Neural cell (in vitro differentiated cells): Measurements from ENCODE around the gene CAMK2D. TPM values are rescaled to one million over a fixed set of nuclear protein-coding genes. Genes with fewer than 3 reads are reported as not detected.

ENCODE experiments used
- H2AFZ ChIP-seq: fragments of 200-600, 300-800 bp; sonication (generic), shearing (Covaris generic); 2 replicates; pipeline ENCODE4 v1.6.0; 2014; ENCODE audit warnings: low read depth, mild to moderate bottlenecking, antibody characterized with exemption, low read length, moderate library complexity
- H3F3A ChIP-seq: fragments of 200-600 bp; shearing (Covaris generic); 2 replicates; pipeline ENCODE4 v1.6.1; 2016; ENCODE audit warnings: mild to moderate bottlenecking, moderate library complexity, mixed read lengths, antibody characterized with exemption, low read length; ENCODE audit not compliant: insufficient read depth, poor library complexity, severe bottlenecking
- H3K27ac ChIP-seq: fragments of 200-600, 300-800 bp; sonication (generic), shearing (Covaris generic); 2 replicates; pipeline ENCODE4 v1.5.1; 2014; ENCODE audit warnings: mild to moderate bottlenecking, low read length, moderate library complexity
- H3K27me3 ChIP-seq: fragments of 300-800, 200-600 bp; sonication (generic), shearing (Covaris generic); 2 replicates; pipeline ENCODE4 v1.6.0; 2014; ENCODE audit warnings: mild to moderate bottlenecking, low read depth, low read length, moderate library complexity; ENCODE audit not compliant: insufficient read depth
- H3K36me3 ChIP-seq: fragments of 300-800, 200-600 bp; sonication (generic), shearing (Covaris generic); 2 replicates; pipeline ENCODE4 v1.5.1; 2014; ENCODE audit warnings: mild to moderate bottlenecking, antibody characterized with exemption, low read length, moderate library complexity; ENCODE audit not compliant: insufficient read depth
- H3K4me2 ChIP-seq: fragments of 300-800, 200-600 bp; sonication (generic), shearing (Covaris generic); 2 replicates; pipeline ENCODE4 v1.6.0; 2014; ENCODE audit warnings: mild to moderate bottlenecking, low read length
- H3K4me3 ChIP-seq: fragments of 300-800, 200-600 bp; sonication (generic), shearing (Covaris generic); 2 replicates; pipeline ENCODE4 v1.5.1; 2014; ENCODE audit warnings: mild to moderate bottlenecking, low read length, moderate library complexity
- H3K79me2 ChIP-seq: fragments of 200-600 bp; shearing (Covaris generic); replicated peaks from 2 replicates; pipeline ENCODE4 v1.6.0; 2014; ENCODE audit warnings: mild to moderate bottlenecking, low read length, moderate library complexity; ENCODE audit not compliant: insufficient read depth
- H3K9ac ChIP-seq: fragments of 300-800, 200-600 bp; sonication (generic), shearing (Covaris generic); 2 replicates; pipeline ENCODE4 v1.6.1; 2016; ENCODE audit warnings: mild to moderate bottlenecking, low read length, mixed read lengths
- H3K9me2 ChIP-seq: fragments of 200-600 bp; shearing (Covaris generic); 2 replicates; pipeline ENCODE4 v1.6.1; 2016; ENCODE audit warnings: mild to moderate bottlenecking, low read length, mixed read lengths; ENCODE audit not compliant: insufficient read depth
- H3K9me3 ChIP-seq: fragments of 200-600, 300-800 bp; sonication (generic), shearing (Covaris generic); 2 replicates; pipeline ENCODE4 v1.6.1; 2016; ENCODE audit warnings: mild to moderate bottlenecking, mixed run types, low read length, moderate library complexity, mixed read lengths
- H4K20me1 ChIP-seq: fragments of 200-600 bp; shearing (Covaris generic); 2 replicates; pipeline ENCODE4 v1.6.1; 2016; ENCODE audit warnings: mild to moderate bottlenecking, mixed run types; ENCODE audit not compliant: insufficient read depth
- CTCF ChIP-seq: fragments of 450-650 bp; IDR thresholded peaks from 2 replicates; pipeline ENCODE4 v1.5.1; 2014; ENCODE audit warnings: antibody characterized with exemption, mild to moderate bottlenecking, moderate library complexity; ENCODE audit not compliant: poor library complexity, severe bottlenecking
- EP300 ChIP-seq: fragments of 450-650 bp; conservative IDR thresholded peaks from 2 replicates; pipeline ENCODE4 v1.6.1; 2014; ENCODE audit warnings: antibody characterized with exemption, mild to moderate bottlenecking, moderate library complexity; ENCODE audit not compliant: poor library complexity, severe bottlenecking
- EZH2 ChIP-seq: fragments of 200-600, 300-800 bp; shearing (Covaris generic), sonication (generic); IDR thresholded peaks from 2 replicates; pipeline ENCODE4 v1.6.1; 2014; ENCODE audit warnings: antibody characterized with exemption, low read length, borderline replicate concordance, mild to moderate bottlenecking; ENCODE audit not compliant: insufficient read depth, poor library complexity, severe bottlenecking
- MXI1 ChIP-seq: fragments of 450-650 bp; conservative IDR thresholded peaks from 2 replicates; pipeline ENCODE4 v1.6.1; 2014; ENCODE audit warnings: antibody characterized with exemption, mild to moderate bottlenecking; ENCODE audit not compliant: poor library complexity, severe bottlenecking
- POLR2AphosphoS5 ChIP-seq: IDR thresholded peaks from 2 replicates; pipeline ENCODE4 v1.6.1; 2012
- RAD21 ChIP-seq: fragments of 450-650 bp; conservative IDR thresholded peaks from 2 replicates; pipeline ENCODE4 v1.6.1; 2014; ENCODE audit warnings: antibody characterized with exemption, mild to moderate bottlenecking, moderate library complexity
- SMC3 ChIP-seq: fragments of 450-650 bp; conservative IDR thresholded peaks from 2 replicates; pipeline ENCODE4 v1.6.1; 2014; ENCODE audit warnings: antibody characterized with exemption, mild to moderate bottlenecking, moderate library complexity; ENCODE audit not compliant: poor library complexity
- TAF1 ChIP-seq: IDR thresholded peaks from 2 replicates; pipeline ENCODE4 v1.6.1; 2012; ENCODE audit warnings: low read depth
- polyA plus RNA-seq: library from polyadenylated mRNA; depleted of rRNA; stranded (reverse); fragments of >200 nt; gene quantifications from 2 replicates; pipeline ENCODE4 v1.2.3, GENCODE V29; 2014
- TF ChIP-seq, protein P1 (sequence below): IDR thresholded peaks from 2 replicates; pipeline ENCODE4 v1.6.1; 2012; ENCODE audit warnings: borderline replicate concordance

CAMK2D gene
- polyA plus RNA-seq, 1 donor from 2014 or later: 27.1 TPM

- H3K9me3 ChIP-seq: no peaks in the 10 kb centered on the region
- H3K27ac ChIP-seq: no peak overlapping the region
- H4K20me1 ChIP-seq: no peaks in the 10 kb centered on the region
- no peaks in the 10 kb centered on the region for H3K79me2 ChIP-seq
- no peak overlapping the region for H2AFZ ChIP-seq
- H3K9ac ChIP-seq: no peak overlapping the region
- H3K27me3 ChIP-seq: no peaks in the 10 kb centered on the region
- no peaks in the 10 kb centered on the region for H3K36me3 ChIP-seq
- H3K4me3 ChIP-seq: no peak overlapping the region
- TF ChIP-seq EP300: no peak
- no peak for TF ChIP-seq TAF1
- TF ChIP-seq EZH2: no peak
- TF ChIP-seq SMC3: no peak
- TF ChIP-seq MXI1: no peak
- TF ChIP-seq, protein P1, sequence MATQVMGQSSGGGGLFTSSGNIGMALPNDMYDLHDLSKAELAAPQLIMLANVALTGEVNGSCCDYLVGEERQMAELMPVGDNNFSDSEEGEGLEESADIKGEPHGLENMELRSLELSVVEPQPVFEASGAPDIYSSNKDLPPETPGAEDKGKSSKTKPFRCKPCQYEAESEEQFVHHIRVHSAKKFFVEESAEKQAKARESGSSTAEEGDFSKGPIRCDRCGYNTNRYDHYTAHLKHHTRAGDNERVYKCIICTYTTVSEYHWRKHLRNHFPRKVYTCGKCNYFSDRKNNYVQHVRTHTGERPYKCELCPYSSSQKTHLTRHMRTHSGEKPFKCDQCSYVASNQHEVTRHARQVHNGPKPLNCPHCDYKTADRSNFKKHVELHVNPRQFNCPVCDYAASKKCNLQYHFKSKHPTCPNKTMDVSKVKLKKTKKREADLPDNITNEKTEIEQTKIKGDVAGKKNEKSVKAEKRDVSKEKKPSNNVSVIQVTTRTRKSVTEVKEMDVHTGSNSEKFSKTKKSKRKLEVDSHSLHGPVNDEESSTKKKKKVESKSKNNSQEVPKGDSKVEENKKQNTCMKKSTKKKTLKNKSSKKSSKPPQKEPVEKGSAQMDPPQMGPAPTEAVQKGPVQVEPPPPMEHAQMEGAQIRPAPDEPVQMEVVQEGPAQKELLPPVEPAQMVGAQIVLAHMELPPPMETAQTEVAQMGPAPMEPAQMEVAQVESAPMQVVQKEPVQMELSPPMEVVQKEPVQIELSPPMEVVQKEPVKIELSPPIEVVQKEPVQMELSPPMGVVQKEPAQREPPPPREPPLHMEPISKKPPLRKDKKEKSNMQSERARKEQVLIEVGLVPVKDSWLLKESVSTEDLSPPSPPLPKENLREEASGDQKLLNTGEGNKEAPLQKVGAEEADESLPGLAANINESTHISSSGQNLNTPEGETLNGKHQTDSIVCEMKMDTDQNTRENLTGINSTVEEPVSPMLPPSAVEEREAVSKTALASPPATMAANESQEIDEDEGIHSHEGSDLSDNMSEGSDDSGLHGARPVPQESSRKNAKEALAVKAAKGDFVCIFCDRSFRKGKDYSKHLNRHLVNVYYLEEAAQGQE: no peak
- TF ChIP-seq CTCF: no peak
- TF ChIP-seq RAD21: no peak
- no peak for TF ChIP-seq POLR2AphosphoS5
- no peaks in the 10 kb centered on the region for H3F3A ChIP-seq
- no peaks in the 10 kb centered on the region for H3K9me2 ChIP-seq
- H3K4me2 ChIP-seq: no peak overlapping the region
Observed at GRCh38 chr4:113645771-113646441, 115.6 kb downstream of the CAMK2D start.

GRCh38 chr4:113645288-113645687 lies 116.2 kb downstream of the CAMK2D start:
- Histone ChIP-seq H3K4me3 (no peak overlapping the region), H3K36me3 (no peaks in the 10 kb centered on the region), H3K27ac (no peak overlapping the region), H3K4me2 (no peak overlapping the region), H3K79me2 (no peaks in the 10 kb centered on the region), H4K20me1 (no peaks in the 10 kb centered on the region), H3K9me2 (no peaks in the 10 kb centered on the region), H3K9ac (no peak overlapping the region), H3K27me3 (no peaks in the 10 kb centered on the region), H3F3A (no peaks in the 10 kb centered on the region), H3K9me3 (no peaks in the 10 kb centered on the region), H2AFZ (no peak overlapping the region)
- TF ChIP-seq MXI1 (no peak), CTCF (no peak), SMC3 (no peak), EZH2 (no peak), EP300 (no peak), RAD21 (no peak), TAF1 (no peak), POLR2AphosphoS5 (no peak)
- TF ChIP-seq, protein P1: no peak
